Loucy (cell line): ENCODE results near the gene ZNF592.

Source experiments
- EZH2phosphoT487 ChIP-seq: fragments of 200-600 bp; IDR thresholded peaks from 2 replicates; pipeline ENCODE4 v1.6.1; 2018; ENCODE audit warnings: antibody characterized with exemption, mild to moderate bottlenecking, moderate library complexity, borderline replicate concordance
- TF ChIP-seq, protein P1 (sequence below): fragments of 200-600 bp; sonication (generic); conservative IDR thresholded peaks from 2 replicates; pipeline ENCODE4 v1.5.1; 2014; ENCODE audit warnings: mild to moderate bottlenecking, antibody characterized with exemption, low read length

DNA sequence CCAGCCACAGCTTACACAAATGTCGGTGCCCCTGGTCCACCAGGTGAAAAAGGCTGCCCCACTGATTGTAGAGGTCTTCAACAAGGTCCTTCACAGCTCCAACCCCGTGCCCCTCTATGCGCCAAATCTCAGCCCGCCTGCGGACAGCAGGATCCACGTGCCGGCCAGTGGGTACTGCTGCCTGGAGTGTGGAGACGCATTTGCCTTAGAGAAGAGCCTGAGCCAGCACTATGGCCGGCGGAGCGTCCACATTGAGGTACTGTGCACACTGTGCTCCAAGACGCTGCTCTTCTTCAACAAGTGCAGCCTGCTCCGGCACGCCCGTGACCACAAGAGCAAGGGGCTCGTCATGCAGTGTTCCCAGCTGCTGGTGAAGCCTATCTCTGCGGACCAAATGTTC is 35.9 kb downstream of the ZNF592 start:
- TF ChIP-seq, protein P1, sequence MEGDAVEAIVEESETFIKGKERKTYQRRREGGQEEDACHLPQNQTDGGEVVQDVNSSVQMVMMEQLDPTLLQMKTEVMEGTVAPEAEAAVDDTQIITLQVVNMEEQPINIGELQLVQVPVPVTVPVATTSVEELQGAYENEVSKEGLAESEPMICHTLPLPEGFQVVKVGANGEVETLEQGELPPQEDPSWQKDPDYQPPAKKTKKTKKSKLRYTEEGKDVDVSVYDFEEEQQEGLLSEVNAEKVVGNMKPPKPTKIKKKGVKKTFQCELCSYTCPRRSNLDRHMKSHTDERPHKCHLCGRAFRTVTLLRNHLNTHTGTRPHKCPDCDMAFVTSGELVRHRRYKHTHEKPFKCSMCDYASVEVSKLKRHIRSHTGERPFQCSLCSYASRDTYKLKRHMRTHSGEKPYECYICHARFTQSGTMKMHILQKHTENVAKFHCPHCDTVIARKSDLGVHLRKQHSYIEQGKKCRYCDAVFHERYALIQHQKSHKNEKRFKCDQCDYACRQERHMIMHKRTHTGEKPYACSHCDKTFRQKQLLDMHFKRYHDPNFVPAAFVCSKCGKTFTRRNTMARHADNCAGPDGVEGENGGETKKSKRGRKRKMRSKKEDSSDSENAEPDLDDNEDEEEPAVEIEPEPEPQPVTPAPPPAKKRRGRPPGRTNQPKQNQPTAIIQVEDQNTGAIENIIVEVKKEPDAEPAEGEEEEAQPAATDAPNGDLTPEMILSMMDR = no peak
- TF ChIP-seq EZH2phosphoT487 = no peak
